ENCODE data around the gene SCD. TPM values are rescaled to one million over a fixed set of nuclear protein-coding genes. Genes with fewer than 3 reads are reported as not detected.

SCD gene
- total and polyA plus RNA-seq, 2 donors (not counting 1 experiment from before 2014, with no cell fraction given) = 0.89 to 5.1 TPM

- Mint-ChIP-seq H3K27ac (no peak overlapping the region), H3K27me3 (peaks cover 63% of the 10 kb centered on the region), H3K4me3 (no peak overlapping the region), H3K9me3 (ENCODE audit: insufficient read depth) (no peaks in the 10 kb centered on the region), H3K4me1 (no peaks in the 10 kb centered on the region)
- Histone ChIP-seq H3K27ac (ENCODE audit: low read length in 2 of 2) (no peak overlapping the region), H2AFZ (ENCODE audit: insufficient read depth, low read depth, low read length, poor library complexity, severe bottlenecking) (no peak overlapping the region), H3K4me2 (replicated peaks; ENCODE audit: low read depth, low read length, poor library complexity, severe bottlenecking) (no peak overlapping the region), H3K27me3 (replicated peaks in 1 of 4; ENCODE audit: control extremely low read depth in 1 of 4, control insufficient read depth in 3 of 4, insufficient read depth in 4 of 4, low read length in 3 of 4) (peaks cover 0 to 18% (median 9%) of the 10 kb centered on the region in 4 experiments), H3K4me3 (ENCODE audit: control extremely low read depth in 1 of 5, extremely low read depth in 1 of 5, insufficient read depth in 1 of 5, low read depth in 2 of 5, low read length in 4 of 5) (no peak overlapping the region), H3K9me3 (ENCODE audit: control extremely low read depth in 1 of 3, control insufficient read depth in 2 of 3, insufficient read depth in 1 of 3, low read length in 2 of 3) (no peaks in the 10 kb centered on the region), H3K9ac (ENCODE audit: low read length) (no peak overlapping the region), H3K4me1 (ENCODE audit: control insufficient read depth in 2 of 2, insufficient read depth in 2 of 2, low read length in 2 of 2) (peaks cover 0 to 3% of the 10 kb centered on the region in 2 donors), H4K20me1 (ENCODE audit: control insufficient read depth, insufficient read depth, low read length, poor library complexity, severe bottlenecking) (no peaks in the 10 kb centered on the region), H3K79me2 (ENCODE audit: control insufficient read depth, insufficient read depth, low read length) (no peaks in the 10 kb centered on the region), H3K36me3 (replicated peaks in 1 of 2; ENCODE audit: control extremely low read depth in 1 of 2, control insufficient read depth in 1 of 2, extremely low read depth in 1 of 2, insufficient read depth in 2 of 2, low read length in 1 of 2) (no peaks in the 10 kb centered on the region)
- DNase-seq (no peak), ATAC-seq (ENCODE audit: low read depth) (no peak)
- WGBS (ENCODE audit: insufficient coverage) = 100% methylated on average over 2 of the region's 3 CpGs
- POLR2A ChIA-PET = no interaction called here
- intact Hi-C loops (cut with micrococcal nuclease) = no loop called here
- TF ChIP-seq CTCF (IDR thresholded peaks at IDR 0.05) = no peak
- no peak for TF ChIP-seq EZH2 (IDR thresholded peaks at IDR 0.05; ENCODE audit: borderline replicate concordance, insufficient read depth, low read depth, low read length, poor library complexity, severe bottlenecking)
- CTCF ChIA-PET = no interaction called here
These were observed 39.3 kb upstream of the SCD start for GRCh38 chr10:100307684-100308083.

GRCh38 chr10:100311298-100311697 lies 35.7 kb upstream of the SCD start:
- H3K4me3 Mint-ChIP-seq = no peak overlapping the region
- H3K79me2 ChIP-seq (ENCODE audit: control insufficient read depth, insufficient read depth, low read length) = no peaks in the 10 kb centered on the region
- no peaks in the 10 kb centered on the region for H3K9me3 ChIP-seq (ENCODE audit: control extremely low read depth in 1 of 3, control insufficient read depth in 2 of 3, insufficient read depth in 1 of 3, low read length in 2 of 3)
- DNase-seq (no peak), ATAC-seq (ENCODE audit: low read depth) (no peak)
- no peaks in the 10 kb centered on the region for H4K20me1 ChIP-seq (ENCODE audit: control insufficient read depth, insufficient read depth, low read length, poor library complexity, severe bottlenecking)
- H3K4me2 ChIP-seq (replicated peaks; ENCODE audit: low read depth, low read length, poor library complexity, severe bottlenecking) = no peak overlapping the region
- H3K9me3 Mint-ChIP-seq (ENCODE audit: insufficient read depth) = no peaks in the 10 kb centered on the region
- H3K36me3 ChIP-seq (replicated peaks in 1 of 2; ENCODE audit: control extremely low read depth in 1 of 2, control insufficient read depth in 1 of 2, extremely low read depth in 1 of 2, insufficient read depth in 2 of 2, low read length in 1 of 2) = no peaks in the 10 kb centered on the region
- peaks cover 0 to 24% (median 10%) of the 10 kb centered on the region in 4 experiments for H3K27me3 ChIP-seq (replicated peaks in 1 of 4; ENCODE audit: control extremely low read depth in 1 of 4, control insufficient read depth in 3 of 4, insufficient read depth in 4 of 4, low read length in 3 of 4)
- no peak overlapping the region for H3K4me3 ChIP-seq (ENCODE audit: control extremely low read depth in 1 of 5, extremely low read depth in 1 of 5, insufficient read depth in 1 of 5, low read depth in 2 of 5, low read length in 4 of 5)
- intact Hi-C loops (cut with micrococcal nuclease) = no loop called here
- no peak overlapping the region for H3K27ac Mint-ChIP-seq
- H3K27me3 Mint-ChIP-seq = peaks cover 69% of the 10 kb centered on the region
- ChIA-PET POLR2A (no interaction called here), CTCF (interaction anchor here (1.1 to 1.5 kb wide), 3 partner anchors 27 to 118 kb away, joined by 3 to 6 read pairs (median 3); no protein-coding TSS in a partner anchor)
- no peak overlapping the region for H3K9ac ChIP-seq (ENCODE audit: low read length)
- no peak overlapping the region for H3K27ac ChIP-seq (ENCODE audit: low read length in 2 of 2)
- H2AFZ ChIP-seq (ENCODE audit: insufficient read depth, low read depth, low read length, poor library complexity, severe bottlenecking) = no peak overlapping the region
- 100% methylated on average over 1 of the region's 4 CpGs for WGBS (ENCODE audit: insufficient coverage)
- no peak for TF ChIP-seq CTCF (IDR thresholded peaks at IDR 0.05)
- TF ChIP-seq EZH2 (IDR thresholded peaks at IDR 0.05; ENCODE audit: borderline replicate concordance, insufficient read depth, low read depth, low read length, poor library complexity, severe bottlenecking) = no peak
- H3K4me1 Mint-ChIP-seq = no peaks in the 10 kb centered on the region
- H3K4me1 ChIP-seq (ENCODE audit: control insufficient read depth in 2 of 2, insufficient read depth in 2 of 2, low read length in 2 of 2) = no peaks in the 10 kb centered on the region

All from B cell (primary cell).